Measurements from ENCODE around the gene INCENP.
"Not testable (repeated sequence)": the region's sequence is repeated elsewhere in the genome, so short reads cannot be mapped to it uniquely, and the experiment has no call there.

INCENP gene

DNA sequence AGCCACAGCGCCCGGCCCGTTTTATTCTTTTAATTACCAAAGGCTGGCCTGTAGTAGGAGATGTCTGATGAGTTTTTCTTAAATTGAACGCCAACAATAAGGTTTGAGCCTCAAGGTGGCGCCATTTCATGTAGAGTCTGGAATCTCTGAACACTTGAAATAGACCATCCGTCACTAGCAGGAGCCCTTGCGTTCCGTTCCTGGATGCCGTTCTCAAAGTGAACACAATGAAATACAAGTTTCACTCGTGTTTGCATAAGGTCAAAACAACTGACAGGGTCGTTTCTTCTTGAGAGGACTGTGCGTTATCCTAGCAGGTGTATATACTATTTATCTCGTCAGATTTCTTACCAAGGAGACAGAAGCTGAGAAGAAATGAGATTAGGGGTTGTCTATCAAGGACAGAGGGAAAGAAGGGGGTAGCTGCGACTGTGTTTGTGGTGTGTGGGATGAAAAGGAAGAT lies 47.5 kb downstream of the INCENP start:
- peak; percentile 47 for DNase-seq (ENCODE audit: low spot score)

DNA sequence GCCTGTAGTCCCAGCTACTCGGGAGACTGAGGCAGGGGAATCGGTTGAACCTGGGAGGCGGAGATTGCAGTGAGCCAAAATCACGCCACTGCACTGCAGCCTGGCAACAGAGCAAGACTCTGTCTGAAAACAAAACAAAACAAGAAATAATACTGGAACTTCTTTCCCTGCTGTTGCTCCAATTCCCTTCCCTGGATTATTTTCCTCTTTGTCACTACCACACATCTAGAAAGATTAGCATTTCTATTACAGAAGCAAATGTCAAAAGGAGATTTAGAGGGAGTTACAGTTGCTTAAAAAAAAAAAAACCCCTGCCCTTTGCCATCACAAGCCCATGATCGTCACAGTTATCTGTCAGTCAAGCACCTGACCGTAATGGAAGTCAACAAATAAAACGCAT lies 48.5 kb downstream of the INCENP start:
- DNase-seq (ENCODE audit: low spot score) = no peak

DNA sequence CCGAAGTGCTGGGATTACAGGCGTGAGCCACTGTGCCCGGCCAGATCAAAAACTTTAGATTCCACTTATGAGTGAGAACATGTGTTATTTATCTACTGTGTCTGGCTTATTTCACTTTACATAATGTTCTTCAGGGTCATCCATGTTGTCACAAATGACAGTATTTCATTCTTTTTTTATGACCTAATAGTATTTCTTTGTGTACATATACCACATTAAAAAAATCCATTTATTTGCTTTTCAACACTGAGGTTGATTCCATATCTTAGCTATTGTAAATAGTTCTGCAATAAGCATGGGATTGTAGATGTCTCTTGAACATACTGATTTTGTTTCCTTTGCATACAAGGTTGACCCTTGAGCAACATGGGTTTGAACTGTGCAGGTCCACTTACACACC lies 53.0 kb downstream of the INCENP start:
- no peak for DNase-seq (ENCODE audit: low spot score)

DNA sequence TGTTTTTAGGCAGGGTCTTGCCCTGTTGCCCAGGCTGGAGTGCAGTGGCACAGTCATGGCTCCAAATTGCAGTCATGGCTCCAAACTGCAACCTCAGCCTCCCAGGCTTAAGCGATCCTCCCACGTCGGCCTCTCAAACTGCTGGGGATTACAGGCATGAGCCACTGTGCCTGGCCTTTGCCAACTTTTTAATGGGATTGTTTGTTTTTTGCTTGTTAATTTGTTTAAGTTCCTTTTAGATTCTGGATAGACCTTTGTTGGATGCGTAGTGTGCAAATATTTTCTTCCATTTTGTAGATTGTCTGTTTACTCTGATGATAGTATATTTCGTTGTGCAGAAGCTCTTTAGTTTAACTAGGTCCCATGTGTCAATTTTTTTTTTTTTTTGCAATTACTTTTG lies 56.2 kb downstream of the INCENP start:
- no peak for DNase-seq (ENCODE audit: low spot score)

DNA sequence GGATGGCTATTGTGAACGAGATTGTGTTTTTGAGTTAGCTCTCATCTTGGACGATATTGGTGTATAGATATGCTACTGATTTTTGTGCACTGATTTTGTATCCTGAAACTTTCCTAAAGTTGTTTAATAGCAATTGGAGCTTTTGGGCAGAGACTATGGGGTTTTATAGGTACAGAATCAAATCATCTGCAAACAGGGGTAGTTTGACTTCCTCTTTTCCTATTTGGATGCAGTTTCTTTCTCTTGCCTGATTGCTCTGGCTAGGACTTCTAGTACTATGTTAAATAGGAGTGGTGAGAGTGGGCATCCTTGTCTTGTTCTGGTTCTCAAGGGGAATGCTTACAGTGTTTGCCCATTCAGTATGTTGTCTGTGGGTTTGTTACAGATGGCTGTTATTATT lies 57.3 kb downstream of the INCENP start:
- DNase-seq (ENCODE audit: low spot score) = no peak

DNA sequence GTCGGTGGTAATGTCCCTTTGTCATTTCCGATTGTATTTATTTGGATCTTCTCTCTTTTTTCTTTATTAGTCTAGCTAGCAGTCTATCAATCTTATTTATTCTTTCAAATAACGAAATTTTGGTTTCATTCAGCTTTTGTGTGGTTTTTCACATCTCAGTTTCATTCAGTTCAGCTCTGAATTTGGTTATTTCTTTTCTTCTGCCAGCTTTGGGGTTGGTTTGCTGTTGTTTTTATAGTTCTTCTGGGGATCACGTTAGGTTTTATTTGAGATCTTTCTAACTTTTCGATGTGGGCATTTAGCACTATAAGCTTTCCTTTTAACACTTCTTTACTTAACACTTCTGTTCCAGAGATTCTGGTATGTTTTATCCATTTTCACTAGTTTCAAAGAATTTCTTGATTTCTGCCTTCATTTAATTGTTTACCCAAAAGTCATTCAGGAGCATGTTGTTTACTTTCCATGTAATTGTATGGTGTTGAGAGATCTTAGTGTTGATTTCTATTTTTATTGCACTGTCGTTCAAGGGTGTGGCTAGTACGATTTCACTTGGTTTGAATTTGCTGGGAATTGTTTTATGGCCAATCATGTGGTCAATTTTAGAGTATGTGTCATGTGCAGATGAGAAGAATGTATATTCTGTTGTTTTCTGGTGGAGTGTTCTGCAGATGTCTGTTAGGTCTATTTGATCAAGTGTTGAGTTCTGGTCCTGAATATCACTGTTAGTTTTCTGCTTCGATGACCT lies 58.5 kb downstream of the INCENP start:
- no peak for DNase-seq (ENCODE audit: low spot score)

DNA sequence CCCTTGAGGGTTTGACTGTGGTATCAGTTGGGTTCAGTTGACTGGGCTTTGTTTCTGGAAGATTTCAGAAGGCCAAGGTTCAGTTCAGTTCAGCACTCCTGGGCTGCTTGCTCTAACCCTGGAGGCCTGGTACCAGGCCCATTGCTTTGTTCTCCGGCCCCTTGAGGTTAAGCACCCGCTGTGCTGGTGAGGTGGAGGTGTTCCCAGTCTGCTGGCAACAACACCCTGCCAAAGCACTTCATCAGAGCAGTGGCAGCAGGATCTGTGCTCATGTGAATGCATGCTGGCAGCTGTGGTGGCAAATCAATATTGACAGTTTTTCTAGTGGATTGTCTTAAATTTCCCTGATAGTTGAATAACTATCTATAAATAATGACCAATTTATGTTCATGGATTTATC lies 62.4 kb downstream of the INCENP start:
- no peak for DNase-seq (ENCODE audit: low spot score)

DNA sequence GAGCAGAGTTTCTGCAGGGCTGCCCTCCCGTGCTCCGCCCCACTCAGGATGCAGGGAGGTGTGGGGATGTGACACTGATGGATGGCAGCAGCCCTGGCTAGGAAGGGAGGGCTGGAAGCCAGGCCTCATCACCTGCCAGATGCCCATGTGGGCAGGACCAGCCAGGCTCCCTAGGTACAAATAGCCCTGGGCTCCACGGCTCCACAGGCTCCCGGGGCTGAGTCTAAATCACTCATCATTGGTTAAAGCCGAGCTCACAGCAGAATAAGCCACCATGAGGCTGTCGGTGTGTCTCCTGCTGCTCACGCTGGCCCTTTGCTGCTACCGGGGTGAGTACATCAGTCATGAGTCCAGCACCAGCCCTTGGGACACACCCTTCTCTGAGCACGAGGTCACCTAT lies 66.2 kb downstream of the INCENP start, which contains the start of gene SCGB1D1:
TSS of gene SCGB1D1 (plus strand) at position 206 of the 400 bp plus-strand sequence. CDS start at position 275, 69 bp downstream.
- no peak for DNase-seq (ENCODE audit: low spot score)

DNA sequence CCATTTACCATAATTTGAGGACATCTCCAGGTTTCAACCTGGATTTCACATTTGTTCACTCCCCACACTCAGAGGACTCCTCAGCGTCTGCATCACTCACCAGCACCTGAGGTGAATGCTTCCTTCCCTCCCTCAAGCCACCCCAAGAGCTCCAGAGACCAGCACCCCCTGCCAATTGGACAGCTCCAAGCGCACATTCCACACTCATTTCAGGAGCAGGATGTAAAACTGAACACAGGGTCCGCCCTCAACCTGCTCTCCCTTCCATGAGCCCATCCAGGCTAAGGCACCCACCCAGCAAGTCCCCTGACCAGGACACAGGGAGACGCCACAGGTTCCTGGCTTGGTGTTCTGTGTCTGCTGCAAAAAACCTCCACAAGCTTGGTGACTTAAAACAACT lies 70.1 kb downstream of the INCENP start:
- DNase-seq (ENCODE audit: low spot score) = no peak

DNA sequence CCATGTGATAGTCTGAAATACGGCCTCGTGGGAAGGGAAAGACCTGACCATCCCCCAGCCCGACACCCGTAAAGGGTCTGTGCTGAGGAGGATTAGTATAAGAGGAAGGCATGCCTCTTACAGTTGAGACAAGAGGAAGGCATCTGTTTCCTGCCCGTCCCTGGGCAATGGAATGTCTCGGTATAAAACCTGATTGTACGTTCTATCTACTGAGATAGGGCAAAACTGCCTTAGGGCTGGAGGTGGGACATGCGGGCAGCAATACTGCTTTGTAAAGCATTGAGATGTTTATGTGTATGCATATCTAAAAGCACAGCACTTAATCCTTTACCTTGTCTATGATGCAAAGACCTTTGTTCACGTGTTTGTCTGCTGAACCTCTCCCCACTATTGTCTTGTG lies 71.2 kb downstream of the INCENP start:
- DNase-seq (ENCODE audit: low spot score) = not testable (repeated sequence)

DNA sequence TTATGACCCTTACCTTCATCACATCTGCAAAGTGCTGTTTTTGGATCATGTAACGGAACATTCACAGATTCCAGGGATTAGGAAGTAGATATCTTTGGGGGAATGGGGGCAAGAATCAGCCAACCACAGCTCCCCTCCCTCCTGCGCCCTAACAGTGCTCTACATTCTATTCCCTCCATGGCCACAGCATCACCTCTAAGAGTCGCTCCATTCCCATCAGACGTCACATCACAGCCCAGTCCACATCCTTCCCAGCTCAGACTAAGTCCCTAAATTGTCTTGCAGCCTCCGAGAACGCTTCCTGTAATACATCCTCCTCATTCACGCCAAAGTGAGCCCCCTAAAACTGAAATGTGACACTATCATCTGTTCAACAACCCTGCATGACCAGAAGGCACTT lies 72.1 kb downstream of the INCENP start:
- no peak for DNase-seq (ENCODE audit: low spot score)

DNA sequence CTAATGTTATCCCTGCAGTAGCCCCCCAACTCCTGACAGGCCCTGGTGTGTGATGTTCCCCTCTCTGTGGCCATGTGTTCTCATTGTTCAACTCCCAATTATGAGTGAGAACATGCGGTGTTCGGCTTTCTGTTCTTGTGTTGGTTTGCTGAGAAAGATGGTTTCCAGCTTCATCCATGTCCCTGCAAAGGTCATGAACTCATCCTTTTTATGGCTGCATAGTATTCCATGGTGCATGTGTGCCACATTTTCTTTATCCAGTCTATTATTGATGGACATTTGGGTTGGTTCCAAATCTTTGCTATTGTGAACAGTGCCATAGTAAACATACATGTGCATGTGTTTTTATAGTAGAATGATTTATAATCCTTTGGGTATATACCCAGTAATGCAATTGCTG lies 73.6 kb downstream of the INCENP start:
- DNase-seq (ENCODE audit: low spot score) = not testable (repeated sequence)

DNA sequence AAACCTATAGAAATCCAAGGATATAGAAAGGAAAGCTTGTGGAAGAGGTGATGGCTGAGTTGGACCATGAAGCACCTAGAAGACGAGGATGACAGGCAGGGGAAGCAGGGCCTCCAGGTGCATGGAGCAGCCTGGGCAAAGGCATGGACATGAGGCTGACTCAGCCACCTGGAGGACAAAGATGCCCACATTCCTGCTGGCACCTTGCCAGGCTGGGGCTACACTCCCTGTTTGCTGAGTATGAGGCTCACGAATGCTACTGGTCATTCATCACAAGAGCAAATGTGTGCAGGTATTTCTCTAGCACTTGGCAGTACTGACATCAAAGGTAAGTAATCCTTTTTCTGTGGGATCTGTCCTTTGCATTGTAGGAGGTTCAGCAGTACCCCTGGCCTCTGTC lies 77.6 kb downstream of the INCENP start:
- no peak for DNase-seq (ENCODE audit: low spot score)
